DMS114 treated with DMSO at 0.1 percent for 48 hours (cell line): Measurements from ENCODE around the gene SAMD8.
"Not testable (repeated sequence)": the region's sequence is repeated elsewhere in the genome, so short reads cannot be mapped to it uniquely, and the experiment has no call there.

Source experiments
- DNase-seq: peaks from one replicate; lab custom pipeline; 2025; ENCODE audit not compliant: unreplicated experiment; lab: John Stamatoyannopoulos, UW

Gene SAMD8

DNA sequence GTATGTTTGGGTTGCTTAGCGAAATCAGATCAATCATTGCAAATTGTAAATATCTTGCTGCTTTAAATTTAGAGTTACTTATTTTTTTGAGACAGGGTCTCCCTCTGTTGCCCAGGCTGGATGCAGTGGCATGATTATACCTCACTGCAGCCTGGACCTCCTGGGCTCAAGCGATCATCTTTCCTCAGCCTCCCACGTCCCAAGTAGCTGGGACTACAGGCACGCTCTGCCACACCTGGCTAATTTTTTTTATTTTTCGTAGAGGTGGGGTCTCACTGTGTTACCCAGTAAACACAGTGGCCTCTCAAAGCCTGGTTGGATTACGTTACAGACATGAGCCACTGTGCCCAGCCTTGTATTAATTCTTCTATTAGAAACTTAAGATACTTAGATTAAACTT, 100.9 kb downstream of the SAMD8 start:
- DNase-seq = no peak

DNA sequence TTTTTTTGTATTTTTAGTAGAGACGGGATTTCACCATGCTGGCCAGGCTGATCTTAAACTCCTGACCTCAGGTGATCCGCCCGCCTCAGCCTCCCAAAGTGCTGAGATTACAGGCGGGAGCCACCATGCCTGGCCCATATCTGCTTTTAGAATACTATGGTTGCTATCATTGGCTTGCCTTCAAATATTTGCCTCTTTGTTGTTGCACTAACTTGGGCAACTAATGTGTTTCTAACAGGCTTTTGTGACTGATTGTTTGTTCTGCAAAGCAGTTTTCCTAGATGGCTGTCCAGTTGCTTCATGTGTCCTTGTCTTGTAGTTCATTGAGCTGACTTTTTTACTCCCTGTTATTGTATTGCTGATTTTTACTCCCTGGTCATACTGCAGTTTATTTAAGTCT, 108.8 kb downstream of the SAMD8 start:
- DNase-seq = no peak

DNA sequence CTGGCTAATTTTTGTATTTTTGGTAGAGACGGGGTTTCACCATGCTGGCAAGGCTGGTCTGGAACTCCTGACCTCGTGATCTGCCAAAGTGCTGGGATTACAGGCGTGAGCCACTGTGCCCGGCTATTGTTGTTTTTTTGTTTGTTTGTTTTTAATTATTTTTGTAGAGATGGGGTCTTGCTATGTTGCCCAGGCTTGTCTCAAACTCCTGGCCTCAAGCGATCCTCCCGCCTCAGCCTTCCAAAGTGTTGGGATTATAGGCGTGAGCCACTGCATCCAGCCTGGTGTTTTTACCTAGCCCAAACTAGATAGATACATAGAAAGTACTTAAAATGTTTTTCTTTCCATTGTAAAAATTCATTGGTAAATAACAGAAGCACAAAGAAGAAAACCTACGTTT, 110.0 kb downstream of the SAMD8 start:
- not testable (repeated sequence) for DNase-seq

DNA sequence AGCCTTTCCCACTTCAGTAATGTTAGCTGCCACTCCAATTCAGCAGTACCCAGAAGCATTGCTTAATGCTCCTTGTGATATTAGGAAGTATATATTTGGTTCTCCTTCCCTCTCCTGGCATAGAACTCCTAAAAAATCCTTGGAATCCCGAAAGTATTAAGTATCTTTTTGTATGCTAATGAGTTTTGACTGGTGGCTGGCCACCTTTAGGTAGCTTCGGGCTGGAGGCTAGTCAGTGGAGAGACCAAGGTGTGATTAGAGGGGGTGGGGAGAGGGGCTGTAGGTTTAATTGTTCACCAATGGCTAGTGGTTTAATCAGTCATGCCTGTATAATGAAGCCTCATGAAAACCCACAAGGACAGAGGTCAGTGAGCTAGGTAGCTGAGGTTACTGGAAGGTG, 112.1 kb downstream of the SAMD8 start:
- DNase-seq = no peak

DNA sequence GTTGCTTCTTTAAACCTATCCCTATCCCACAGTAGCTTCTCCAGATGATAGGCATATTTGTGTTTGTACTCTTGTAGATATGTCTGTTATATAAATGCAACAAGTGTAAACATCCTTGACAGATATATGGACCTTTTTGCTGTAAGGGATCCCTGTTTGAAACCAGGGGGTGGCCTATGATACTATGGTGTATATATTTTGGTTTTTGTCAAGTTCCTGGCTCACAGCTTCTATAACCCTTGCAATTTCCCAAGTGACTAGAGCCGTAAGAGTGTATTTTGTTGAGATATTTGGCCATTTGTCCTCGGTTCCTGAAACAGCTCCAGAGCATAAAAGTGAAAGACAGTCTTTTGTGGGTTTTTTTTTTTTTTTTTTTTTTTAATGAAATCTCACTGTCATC, 114.6 kb downstream of the SAMD8 start:
- DNase-seq = no peak

DNA sequence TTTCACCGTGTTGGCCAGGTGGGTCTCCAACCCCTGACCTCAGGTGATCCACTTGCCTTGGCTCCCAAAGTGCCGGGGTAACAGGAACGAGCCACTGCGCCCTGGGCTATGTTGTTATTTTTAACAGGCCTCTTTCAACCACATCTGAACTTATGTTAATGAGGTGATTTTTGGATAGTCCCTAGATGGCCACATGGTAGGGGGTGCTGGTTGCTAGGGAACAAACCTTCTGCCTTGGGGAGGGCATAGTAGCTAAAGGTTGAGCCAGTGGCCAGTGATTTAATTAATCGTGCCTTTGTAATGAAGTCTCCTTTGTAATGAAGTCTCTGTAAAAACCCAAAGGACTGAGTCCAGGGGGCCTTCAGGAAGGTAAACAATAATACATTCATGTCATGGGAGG, 115.2 kb downstream of the SAMD8 start:
- DNase-seq = no peak

DNA sequence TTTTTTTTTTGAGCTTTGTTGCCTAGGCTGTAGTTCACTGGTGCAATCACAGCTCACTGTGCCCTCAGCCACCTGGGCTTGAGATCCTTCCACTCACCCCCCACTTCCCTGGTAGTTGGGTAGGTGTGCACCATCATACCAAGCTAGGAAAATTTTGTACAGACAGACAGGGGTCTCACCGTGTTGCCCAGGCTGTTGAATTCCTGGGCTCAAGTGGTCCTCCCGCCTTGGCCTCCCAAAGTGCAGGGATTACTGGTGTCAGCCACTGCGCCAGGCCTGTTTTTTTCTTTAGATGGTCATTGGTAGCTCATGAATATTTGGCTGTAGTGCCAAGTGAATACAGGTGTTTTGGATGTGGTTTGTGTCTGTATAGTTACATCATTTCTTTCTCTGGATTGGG, 116.8 kb downstream of the SAMD8 start:
- no peak for DNase-seq

DNA sequence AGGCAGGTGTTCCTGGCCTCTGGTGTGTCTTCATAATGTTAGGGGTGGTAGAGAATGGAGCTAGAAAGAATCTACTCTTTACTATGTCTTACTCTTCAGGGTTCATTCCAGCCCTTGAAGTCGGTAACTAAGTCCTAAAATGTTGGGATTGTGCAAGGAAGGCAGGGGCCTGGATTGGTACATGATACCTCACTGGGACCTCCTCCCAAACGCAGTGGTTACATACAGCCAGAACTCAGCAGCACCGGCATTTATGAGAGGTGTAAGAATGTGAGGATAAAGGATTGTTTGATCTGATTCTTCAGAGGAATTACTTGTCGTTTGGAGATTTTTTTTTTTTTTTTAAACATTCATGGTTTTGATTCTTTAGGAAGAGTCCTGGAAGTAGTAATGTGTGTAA, 117.4 kb downstream of the SAMD8 start:
- DNase-seq = no peak

DNA sequence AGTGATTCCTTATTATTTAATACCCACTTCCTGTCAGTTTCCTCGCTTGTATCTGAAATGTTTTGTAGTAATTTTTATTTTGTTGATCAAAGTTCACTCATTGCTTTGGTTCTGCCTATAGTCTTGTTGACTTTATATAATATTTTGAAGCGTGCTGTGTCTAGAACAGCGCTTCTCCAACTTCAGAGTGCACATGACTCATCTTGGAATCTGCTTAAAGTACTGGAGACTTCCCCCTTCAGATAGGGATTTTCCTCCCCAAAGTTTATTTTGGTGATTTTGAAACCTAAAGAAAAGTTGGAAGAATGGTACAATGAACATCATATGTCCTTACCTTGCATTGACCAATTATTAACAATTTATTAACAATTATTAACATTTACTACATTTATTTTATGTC, 118.5 kb downstream of the SAMD8 start:
- DNase-seq = no peak

DNA sequence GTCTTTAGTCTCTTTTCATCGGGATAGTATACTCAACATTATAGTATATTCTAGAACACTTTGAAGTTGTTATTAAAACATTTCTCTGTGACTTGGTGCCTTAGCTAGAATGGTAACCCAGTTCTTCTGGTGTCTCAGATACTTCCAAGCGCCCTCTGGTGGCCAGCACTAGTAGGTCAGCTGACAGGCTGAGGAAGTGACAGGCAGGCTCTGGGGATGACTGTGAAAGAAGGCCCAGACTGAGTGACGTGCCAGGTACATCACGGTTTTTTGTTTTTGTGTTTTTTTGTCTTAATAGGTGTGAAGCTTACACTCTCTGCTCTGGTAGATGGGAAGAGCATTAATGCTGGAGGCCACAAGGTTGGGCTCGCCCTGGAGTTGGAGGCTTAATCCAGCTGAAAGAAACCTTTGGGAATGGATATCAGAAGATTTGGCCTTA, 119.2 kb downstream of the SAMD8 start:
- peak; percentile 89 for DNase-seq
